HL-60 (cell line): ENCODE data around the gene SLC36A2.
A peak's percentile ranks its signal among the peaks of the same experiment; 100 is the strongest.

Experiments
- DNase-seq, 2 experiments: peaks; one replicate each; pipeline ENCODE4 v3.0.0-alpha.2; 2010 to 2020; ENCODE audit warnings: low read depth in 1 of 2, low spot score in 1 of 2
- H3K27ac ChIP-seq: fragments of 250-450 bp; sonication (Bioruptor Pico); replicated peaks from 2 replicates; pipeline ENCODE4 v1.5.1; 2020; ENCODE audit warnings: mild to moderate bottlenecking, moderate library complexity
- H3K27me3 ChIP-seq: fragments of 250-450 bp; sonication (Bioruptor Pico); 2 replicates; pipeline ENCODE4 v1.5.1; 2021; ENCODE audit warnings: mild to moderate bottlenecking, moderate library complexity; ENCODE audit not compliant: insufficient read depth, poor library complexity, severe bottlenecking
- H3K4me3 ChIP-seq: replicated peaks from 2 replicates; pipeline ENCODE4 v1.5.1; 2011; ENCODE audit warnings: mild to moderate bottlenecking, control low read depth, low read length; ENCODE audit not compliant: insufficient read depth
- GABPA ChIP-seq: IDR thresholded peaks from 2 replicates; pipeline ENCODE4 v1.6.1; 2012; ENCODE audit warnings: low read depth
- POLR2AphosphoS5 ChIP-seq: IDR thresholded peaks from 2 replicates; pipeline ENCODE4 v1.6.1; 2012; ENCODE audit warnings: low read depth
- SPI1 ChIP-seq: IDR thresholded peaks from 2 replicates; pipeline ENCODE4 v1.6.1; 2012; ENCODE audit warnings: low read depth, mild to moderate bottlenecking, borderline replicate concordance
- TF ChIP-seq, protein P1 (sequence below): IDR thresholded peaks from one replicate; pipeline ENCODE4 v1.5.1; 2011; ENCODE audit warnings: low read length, control low read depth, inconsistent platforms; ENCODE audit not compliant: insufficient read depth
- TF ChIP-seq, protein P2 (sequence below): IDR thresholded peaks from 2 replicates; pipeline ENCODE4 v1.6.1; 2012; ENCODE audit warnings: low read depth; ENCODE audit not compliant: insufficient replicate concordance

Gene SLC36A2

DNA sequence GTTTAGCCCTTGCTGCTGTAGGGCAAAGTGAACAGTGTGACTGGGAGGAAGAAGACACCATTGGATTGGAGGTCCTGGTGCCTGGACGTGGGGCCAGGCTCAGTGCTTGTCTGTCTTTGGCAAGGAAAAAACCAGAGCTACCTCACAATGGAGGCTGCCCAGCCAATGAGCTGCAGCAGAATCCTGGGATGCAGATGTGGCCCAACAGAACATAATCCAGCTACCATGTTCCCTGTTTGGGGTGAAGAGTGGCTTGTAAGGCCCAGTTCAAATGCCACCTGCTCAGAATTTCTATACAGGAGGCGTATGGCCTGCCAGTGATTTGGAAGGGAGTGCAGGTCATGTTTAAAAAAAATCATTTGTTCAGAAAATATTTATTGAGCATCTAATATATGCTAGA, 43.7 kb downstream of the SLC36A2 start, which contains the start of gene SLC36A3:
Gene SLC36A3, minus strand, starts transcription at position 101 of the 400 bp plus-strand sequence. CDS start 412 bp downstream, outside the sequence.
- no peak for DNase-seq
- TF ChIP-seq, protein P1, sequence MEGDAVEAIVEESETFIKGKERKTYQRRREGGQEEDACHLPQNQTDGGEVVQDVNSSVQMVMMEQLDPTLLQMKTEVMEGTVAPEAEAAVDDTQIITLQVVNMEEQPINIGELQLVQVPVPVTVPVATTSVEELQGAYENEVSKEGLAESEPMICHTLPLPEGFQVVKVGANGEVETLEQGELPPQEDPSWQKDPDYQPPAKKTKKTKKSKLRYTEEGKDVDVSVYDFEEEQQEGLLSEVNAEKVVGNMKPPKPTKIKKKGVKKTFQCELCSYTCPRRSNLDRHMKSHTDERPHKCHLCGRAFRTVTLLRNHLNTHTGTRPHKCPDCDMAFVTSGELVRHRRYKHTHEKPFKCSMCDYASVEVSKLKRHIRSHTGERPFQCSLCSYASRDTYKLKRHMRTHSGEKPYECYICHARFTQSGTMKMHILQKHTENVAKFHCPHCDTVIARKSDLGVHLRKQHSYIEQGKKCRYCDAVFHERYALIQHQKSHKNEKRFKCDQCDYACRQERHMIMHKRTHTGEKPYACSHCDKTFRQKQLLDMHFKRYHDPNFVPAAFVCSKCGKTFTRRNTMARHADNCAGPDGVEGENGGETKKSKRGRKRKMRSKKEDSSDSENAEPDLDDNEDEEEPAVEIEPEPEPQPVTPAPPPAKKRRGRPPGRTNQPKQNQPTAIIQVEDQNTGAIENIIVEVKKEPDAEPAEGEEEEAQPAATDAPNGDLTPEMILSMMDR = no peak
- TF ChIP-seq POLR2AphosphoS5 (no peak), GABPA (no peak), SPI1 (no peak)
- TF ChIP-seq, protein P2, sequence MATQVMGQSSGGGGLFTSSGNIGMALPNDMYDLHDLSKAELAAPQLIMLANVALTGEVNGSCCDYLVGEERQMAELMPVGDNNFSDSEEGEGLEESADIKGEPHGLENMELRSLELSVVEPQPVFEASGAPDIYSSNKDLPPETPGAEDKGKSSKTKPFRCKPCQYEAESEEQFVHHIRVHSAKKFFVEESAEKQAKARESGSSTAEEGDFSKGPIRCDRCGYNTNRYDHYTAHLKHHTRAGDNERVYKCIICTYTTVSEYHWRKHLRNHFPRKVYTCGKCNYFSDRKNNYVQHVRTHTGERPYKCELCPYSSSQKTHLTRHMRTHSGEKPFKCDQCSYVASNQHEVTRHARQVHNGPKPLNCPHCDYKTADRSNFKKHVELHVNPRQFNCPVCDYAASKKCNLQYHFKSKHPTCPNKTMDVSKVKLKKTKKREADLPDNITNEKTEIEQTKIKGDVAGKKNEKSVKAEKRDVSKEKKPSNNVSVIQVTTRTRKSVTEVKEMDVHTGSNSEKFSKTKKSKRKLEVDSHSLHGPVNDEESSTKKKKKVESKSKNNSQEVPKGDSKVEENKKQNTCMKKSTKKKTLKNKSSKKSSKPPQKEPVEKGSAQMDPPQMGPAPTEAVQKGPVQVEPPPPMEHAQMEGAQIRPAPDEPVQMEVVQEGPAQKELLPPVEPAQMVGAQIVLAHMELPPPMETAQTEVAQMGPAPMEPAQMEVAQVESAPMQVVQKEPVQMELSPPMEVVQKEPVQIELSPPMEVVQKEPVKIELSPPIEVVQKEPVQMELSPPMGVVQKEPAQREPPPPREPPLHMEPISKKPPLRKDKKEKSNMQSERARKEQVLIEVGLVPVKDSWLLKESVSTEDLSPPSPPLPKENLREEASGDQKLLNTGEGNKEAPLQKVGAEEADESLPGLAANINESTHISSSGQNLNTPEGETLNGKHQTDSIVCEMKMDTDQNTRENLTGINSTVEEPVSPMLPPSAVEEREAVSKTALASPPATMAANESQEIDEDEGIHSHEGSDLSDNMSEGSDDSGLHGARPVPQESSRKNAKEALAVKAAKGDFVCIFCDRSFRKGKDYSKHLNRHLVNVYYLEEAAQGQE = no peak
- no peak within 1 kb of the TSS for H3K4me3 ChIP-seq
- no peaks in the 10 kb centered on the region for H3K27me3 ChIP-seq
- no peak within 1 kb of the TSS for H3K27ac ChIP-seq

DNA sequence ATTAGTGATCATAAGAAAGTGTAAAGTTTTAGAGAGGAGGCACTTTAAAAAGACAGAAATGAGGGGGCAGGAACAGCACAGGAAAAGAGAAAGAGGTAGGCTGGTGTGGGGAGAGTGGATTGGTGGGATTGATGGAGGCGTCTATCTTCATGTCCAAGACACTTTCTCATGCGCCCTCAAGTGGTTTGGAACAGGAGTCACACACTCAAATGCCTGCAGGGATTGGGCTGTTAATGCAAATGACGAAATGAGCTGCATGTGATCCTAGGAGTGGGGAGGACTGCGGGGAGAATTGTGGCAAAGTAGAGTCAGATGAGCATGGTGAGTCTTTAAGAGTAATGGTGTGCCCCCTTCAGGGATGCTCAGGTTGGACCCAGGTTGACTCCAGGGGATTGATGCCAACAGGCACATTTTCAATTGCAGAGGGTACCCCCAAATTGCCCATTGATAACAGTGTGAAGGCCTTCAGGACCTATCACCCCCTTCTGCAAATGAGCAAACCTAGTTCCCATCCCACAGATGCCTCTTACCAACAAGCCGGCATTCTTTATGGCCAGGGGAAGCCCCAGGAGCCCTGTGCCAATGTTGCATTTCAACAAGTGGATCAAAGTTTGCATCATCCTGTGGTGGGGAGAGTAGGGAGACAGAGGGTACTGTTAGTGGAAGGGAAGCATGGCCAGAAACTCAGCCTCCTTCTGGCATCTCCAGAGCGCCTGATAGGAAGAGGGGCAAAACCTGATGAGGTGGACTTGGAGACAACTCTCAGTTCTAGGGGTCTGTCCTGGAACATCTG, 49.1 kb downstream of the SLC36A2 start:
- no peak overlapping the region for H3K4me3 ChIP-seq

DNA sequence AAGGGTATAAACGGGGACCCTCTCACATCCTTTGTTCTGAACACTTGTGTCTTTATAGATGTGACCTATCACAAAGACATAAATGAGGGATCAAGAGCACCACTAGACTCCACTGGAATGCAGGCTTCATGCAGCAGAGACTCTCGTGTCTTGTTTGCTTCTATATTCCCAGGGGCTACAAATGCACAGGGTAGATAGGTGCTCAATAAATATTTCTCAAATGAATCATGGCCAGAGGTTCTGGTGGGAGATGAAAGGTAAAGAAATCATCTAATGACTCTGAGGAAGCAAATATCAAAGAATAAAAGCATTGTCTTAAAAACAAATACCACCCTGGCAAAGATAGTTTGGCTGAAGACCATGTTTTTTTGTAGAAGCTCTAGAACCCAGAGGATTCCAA, 50.4 kb downstream of the SLC36A2 start:
- H3K27me3 ChIP-seq = no peaks in the 10 kb centered on the region
- no peak overlapping the region for H3K4me3 ChIP-seq
- peak overlapping the region; percentile 44 for H3K27ac ChIP-seq
- TF ChIP-seq POLR2AphosphoS5 (no peak), GABPA (no peak), SPI1 (no peak)
- TF ChIP-seq, protein P2 = no peak
- TF ChIP-seq, protein P1 = no peak
- DNase-seq = no peak

More for the DNA sequence above, 49.1 kb downstream of the SLC36A2 start:
- DNase-seq = peak; percentile 63 to 84
- Histone ChIP-seq H3K27me3 (no peaks in the 10 kb centered on the region), H3K27ac (0 out of 2 replicates have a peak overlapping the region, but pooled peaks have one; percentile 15)
- TF ChIP-seq SPI1 (no peak), GABPA (no peak), POLR2AphosphoS5 (no peak)
- TF ChIP-seq, protein P2 = no peak
- TF ChIP-seq, protein P1 = no peak
